ENCODE results near the gene HIVEP3. TPM values are rescaled to one million over a fixed set of nuclear protein-coding genes. Genes with fewer than 3 reads are reported as not detected.
A peak's percentile ranks its signal among the peaks of the same experiment; 100 is the strongest.

HIVEP3 gene
- polyA plus RNA-seq, 3 donors = 3.3 to 4.0 (median 3.7) TPM

DNA sequence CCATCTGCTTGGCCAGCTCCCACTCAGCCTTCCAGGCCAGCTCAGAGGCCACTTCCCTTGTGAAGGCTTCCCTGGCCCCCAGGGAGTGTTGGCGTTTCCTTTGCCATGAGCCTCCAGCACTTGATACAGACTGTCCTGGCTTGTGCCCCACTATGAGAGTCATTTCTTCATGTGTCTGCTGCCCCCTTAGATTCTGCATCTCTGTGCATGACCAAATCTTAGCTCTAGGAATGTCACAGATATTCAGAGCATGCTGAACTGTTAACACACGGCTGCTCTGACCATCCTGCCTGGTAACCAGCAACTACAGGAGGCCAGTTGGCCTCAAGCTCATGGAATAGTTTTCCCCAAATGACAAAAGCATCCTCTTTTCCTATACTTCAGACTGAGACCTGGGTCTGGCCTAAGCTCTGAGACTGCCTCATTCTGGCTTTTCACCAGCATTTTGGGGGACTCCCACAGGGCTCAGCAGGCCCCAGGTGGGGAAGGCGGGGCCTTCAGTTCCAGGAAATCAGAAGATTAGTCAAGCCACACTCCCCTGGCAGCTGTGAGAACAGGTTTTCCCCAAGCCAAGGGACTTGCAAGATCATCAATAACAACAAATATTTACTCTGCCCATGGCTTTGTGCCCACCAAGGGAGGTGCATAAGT is 251.6 kb downstream of the HIVEP3 start:
- DNase-seq = no peak

DNA sequence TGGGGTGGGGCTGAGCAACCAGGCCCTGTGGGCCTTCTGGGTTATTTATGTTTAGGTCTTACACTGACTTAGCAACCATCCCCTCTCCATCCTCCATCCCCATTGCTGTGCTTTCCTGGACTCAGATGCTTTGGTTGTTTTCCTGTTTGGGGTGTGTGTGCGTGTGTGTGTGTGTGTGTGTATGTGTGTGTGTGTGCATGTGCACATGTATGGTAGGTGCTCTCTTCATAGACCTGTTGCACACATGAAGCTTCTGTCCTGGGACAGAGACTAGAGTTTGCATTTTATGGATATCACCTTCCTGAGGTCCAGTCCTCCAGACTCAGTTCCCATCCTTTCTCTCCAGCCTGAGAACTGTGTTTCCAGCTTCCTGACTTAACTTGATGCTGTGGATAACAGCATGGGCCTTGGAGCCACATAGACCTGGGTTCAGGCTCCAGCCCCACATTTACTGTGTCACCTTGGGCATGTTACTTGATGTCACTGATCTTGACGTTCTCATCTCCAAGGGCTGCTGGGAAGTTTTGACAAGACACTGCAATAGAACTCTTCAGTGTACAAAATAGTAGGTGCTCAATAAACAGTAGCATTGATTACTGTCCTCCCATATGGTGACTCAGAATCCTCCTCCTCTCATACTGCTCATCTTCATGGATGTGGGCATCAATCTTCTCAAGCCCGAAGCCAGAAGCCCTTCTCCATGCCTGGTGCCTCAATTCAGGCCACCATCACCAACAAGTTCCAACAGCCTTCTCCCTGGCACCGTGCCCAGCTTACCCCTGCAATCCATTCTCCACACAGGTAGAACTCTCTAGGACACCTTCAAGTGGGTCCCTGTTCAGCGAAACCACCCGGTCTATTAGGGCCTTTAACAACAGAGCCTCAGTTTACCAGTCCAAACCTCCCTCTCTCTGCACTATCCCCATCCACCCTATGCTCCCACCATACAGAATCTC is 252.5 kb downstream of the HIVEP3 start:
- DNase-seq = no peak

DNA sequence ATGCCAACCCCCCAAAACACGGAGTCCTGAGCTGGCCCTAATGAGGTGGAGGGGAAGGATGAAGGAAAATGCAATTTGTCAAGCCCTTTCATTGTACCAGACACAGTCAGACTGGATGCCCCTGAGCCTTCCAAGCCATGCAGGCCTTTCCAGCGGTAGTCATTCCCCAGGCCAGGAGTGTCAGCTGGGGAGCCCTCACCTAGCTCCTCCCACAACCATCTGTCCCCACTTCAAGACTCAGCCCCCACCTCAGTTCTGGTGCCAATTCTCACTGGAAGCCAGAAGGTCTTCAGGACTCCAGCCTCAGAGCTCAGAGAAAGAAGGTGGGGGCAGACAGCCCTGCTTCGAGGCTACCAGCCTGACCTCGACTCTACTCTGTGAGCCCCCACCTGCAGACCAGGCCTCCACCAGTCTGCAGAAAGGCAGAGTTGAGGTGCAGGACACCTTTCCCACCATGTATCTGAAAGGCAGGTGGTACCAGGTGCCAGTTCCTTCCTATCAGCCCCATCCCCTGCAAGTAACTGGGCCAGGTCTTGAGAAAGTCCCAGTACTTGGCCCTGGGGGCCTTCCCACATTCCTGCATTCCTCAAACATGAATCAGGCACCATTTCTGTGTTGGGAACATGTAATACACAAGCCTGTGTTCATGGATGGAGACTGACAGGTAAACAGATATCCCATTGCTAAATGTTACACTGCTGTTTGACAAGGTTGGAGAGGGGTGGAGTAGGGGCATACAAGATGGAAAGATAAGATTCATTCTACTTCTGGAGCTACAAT is 253.7 kb downstream of the HIVEP3 start:
- no peak for DNase-seq

DNA sequence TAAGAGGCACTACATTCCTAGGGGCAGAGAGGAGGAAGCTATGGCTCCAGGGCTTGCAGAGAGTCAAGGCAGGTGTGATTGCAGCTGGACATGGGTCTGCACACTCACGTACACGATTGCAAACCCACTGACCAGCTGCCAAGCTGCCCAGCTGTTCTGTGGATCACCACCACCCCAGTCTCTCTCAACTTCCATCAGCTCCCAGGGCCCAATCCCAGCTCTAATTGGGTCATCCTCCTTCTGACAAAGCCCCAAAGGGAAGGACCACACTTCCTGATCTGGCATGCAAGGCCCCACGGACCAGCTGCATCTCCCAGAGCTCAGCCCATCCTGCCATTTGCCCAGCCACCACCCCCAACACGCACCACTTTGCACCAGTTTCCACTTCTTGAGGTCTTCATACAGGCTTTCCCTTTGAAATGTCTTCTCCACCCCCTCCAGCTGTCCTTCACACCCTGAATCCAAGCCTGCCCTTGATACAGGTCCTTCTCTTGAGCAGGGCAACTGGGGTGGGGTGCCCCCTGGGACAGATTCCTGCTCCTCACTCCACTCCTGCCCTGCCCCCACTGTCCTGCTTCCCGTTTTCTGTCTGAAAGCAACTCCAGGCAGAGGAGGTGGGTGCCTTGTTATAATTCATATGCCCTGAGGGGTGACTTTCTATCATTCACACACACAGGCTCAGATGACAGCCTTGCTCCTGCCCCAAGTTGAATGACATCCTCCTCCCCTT is 254.9 kb downstream of the HIVEP3 start:
- no peak for DNase-seq

DNA sequence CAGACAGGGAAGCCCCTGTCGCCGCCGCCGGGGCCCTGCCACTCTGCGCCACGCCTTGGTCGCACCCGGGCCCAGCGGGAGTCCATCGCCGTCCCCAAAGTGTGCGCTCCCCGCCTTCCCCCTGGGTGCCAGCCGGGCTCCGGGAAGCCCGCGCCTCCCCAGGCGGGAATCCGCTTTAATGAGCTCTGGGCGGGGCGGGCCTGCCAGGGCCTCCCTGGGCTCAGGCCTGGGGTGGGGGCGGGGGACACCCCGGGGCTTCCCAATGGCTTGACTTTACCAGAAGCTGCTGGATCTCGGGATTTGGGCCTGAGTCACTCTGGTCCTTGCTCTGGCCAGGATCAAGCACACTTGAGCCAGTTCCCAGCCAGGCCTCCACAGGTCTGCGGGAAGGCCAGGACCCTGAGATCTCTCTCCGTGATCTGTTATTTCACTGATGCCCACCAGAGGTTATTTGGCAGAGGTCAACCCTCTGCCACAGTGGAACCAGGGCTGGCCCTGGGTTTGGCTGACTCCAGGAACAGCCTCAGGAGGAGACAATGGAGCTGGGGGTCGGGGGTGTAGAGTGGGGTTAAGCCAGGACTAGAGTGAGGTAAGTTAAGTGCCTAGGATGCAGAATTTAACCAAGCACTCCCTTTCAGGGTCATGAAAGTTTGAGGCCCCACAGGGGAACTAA is 255.8 kb downstream of the HIVEP3 start:
- no peak for DNase-seq

DNA sequence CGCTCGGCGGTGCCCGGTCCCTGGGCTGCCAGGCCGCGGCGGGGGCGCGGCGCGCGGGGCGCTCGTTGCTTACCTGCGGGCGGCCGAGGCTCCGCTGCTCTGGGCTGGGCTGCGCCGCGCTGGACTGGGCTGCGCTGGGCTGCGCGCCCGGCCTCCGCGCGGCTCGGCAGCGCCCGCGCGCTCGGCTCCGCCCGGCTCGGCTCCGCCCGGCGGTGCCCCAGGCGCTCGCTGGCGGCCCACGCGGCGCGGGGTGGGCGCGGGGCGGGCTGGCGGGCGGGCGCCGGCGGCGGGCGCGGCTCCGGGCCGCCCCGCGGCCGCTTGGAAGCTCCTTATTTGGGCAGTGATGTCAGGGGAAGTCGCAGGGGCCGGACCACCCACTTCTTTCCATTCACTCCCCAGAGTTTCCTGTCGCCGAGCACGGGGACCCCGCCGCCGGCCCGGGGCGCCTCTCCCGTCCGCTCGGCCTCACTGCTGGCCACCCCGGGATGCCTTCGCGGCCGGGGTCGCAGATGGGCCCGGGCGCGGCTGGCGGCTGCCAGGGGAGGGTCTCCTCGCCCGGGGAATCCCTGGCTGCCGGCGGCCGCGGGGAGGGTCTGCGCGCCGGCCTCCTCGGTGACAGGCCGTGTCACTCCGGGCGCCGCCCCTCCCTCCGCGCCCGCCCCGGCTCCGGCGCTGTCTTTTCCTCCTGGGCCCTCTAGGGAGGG is 256.5 kb downstream of the HIVEP3 start:
- DNase-seq = peak; percentile 66

DNA sequence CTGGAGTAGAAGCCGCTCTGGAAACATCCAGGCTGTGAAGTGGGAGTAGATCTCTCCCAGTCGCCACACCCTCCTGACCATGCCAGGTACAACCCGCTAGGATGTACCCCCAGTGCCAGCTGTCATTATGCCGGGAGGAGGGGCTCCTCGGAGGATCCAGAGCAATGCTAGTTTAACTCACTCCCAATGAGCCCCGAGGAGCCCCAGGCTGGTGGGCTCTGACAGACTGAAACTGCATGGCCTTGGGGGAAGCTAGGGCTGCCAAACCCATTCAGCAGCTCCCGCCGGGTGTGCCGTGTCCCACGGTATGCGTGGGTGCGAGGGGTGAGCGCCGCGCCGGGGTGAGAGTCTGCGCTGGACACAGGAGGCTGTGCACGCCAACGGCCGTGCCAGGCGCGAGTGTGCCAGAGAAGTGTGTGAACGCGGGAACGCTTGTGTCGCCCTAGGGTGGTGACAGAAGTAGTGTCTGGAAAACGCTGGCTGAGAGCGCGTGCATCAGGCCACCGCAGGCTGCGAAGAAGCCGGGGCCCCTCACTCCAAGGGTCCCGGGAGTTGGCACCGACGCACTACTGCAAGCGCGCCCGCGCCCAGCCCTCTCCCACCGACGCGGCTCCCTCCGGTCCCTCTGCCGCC is 257.2 kb downstream of the HIVEP3 start:
- no peak for DNase-seq

DNA sequence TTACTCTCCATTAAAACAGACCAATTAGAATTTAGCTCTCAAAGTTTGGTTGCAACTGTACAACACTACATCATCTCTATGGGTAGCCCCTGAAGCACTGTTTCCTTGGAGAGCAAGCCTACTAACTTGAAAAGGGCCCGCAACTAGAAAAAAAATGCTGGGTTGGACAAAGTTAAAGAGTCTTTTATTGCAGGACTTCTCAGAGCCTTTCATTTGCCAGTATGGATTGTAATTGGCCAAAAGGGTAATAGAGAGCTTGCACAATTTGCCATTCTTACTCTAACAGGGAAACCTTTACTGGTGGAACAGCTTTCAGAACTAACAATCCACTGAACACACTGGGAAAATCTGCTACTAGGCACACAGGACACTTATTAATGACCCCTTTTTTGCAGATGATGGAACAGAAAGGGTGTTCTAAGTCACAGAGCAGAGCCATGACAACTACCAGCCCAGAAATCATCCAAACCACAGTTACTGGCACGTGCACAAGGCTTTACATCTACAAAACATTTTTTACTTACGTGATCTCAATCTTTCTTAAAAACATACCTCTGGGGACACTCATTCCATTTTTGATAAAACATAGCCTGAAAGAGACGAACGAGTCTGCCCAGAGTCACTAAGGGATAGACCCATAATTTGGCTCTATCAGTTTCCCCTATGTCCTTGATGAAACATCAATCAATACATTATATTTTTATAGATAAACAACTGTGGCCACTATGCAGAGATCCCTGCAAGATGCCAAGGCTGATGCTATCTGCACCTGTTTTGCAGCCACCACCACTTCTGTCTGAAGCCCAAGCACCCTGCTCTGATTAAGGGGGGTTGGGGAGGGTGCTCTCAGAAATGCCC is 257.9 kb downstream of the HIVEP3 start:
- DNase-seq = no peak

DNA sequence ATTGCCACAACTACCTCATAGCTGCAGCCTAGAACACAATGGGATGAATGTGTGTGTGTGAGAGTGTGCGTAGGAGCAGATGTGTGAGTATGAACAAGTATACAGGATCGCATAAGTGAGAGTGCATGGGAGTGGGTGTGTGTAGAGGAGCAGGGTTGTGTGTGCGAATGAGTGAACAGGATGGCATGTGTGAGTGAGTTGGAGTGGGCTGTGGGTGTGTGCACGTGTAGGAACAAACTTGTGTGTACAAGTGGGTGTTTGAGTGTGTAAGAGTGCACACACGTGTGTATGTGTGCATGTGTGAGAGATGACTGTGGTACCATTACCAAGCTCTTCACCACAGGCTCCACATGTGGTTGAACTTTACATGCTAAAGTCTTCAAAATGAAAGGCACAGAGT is 258.8 kb downstream of the HIVEP3 start:
- DNase-seq = no peak

DNA sequence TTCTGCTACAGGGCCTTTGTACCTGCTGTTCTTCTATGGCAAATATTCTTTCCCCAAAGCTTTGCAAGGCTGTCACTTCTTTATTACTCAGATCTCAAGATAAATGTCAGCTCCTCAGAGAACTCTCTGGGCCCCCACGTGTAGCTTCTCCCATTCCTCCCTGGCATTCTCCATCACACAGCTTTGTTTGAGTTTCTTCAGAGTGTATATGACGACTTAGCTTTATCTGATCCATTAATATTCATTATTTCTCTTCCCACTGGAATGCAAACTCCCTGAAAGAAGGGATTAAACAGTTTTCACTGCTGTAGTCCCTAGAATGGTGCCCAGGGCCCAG is 259.6 kb downstream of the HIVEP3 start:
- DNase-seq = no peak

DNA sequence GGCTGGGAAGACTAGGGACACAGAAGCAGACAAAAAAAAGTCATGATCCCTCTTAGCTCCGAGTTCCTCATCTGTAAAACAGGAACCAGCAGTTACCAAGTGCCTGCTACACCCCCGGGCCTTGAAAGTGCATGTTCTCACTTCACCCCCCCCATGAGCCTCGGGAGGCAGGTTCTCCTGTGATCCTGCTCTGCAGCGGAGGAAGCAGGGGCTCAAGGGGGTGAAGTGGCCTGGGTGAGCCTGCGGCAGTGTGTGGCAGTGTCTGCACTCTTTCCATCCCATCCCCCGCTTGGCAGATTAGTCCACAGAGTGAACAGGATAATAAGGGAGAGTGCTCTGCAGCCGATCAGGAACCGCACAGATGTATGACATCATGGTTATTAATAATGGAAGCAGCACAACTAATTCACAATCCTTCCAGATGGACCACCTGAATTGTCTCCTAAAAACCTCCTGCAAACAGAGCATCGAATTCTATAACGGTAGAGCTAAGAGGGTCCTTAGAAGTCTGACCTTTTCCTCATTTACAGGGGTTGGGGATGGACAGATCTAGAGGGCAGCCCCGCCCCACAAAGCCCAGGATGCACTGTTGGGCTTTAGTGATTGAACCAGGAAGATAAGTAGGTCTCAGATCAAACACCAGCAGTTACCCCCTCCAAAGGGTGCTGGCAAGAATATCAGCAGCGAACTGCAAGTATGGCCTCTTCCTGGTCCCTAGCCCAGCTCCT is 260.1 kb downstream of the HIVEP3 start:
- DNase-seq = no peak

DNA sequence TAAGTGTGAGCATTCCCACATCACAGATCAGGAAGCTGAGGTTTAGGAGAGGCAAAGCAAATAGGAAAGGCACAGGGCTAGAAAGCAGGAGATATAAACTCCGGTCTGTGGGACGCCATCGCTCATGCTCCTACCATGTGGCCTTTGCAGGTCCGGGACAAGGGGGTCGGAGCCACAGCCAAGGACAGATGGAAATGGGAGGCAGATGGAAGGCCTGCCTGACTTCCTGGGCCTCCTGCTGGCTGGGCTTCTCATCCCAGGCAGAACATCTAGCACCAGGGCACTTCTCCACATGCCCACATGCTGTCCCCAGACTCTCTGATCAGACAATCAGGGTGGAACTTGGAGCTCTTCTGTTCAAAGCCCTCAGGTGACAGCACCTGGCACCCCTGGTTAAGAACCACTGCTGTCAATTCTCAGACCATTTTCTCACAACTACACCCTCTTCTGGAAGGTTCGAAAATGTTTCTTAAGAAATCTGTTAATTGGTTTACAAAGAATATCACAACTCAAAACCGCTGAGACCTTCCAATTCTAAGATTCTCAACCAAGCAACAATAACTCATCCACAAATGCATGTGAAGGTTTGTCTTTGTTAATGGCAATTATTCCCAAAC is 260.9 kb downstream of the HIVEP3 start:
- DNase-seq = no peak

DNA sequence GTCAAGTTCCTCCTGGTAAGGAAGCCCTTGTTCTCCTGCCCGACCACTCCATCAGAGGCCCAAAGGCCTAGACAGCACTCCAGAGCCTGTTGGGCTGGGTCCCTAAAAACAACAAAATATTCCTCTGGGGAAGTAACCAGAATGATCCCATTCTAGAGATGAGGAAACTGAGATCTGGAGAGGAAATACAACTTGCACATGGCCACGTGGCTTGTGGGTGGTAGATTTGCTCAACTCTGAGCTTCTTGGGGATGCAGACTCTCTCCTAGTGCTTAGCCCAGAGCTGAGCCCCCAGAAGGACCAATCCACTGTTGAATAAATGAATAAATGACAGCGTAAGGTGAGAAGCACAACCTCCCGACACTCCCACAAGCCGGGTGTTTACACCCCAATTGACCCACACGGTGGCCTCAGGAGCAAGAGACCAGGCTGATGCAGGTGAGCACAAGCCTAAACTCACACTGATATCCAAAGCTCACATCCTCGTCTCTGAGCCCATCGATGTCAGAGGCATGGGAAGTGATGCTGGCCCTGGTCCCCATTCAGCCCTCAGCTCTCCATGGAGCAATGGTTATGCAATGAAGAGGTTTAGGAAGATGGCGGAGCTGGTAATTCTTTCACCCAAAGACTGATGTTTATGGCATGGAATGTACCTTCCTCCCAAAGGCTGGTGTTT is 261.8 kb downstream of the HIVEP3 start:
- DNase-seq = no peak

DNA sequence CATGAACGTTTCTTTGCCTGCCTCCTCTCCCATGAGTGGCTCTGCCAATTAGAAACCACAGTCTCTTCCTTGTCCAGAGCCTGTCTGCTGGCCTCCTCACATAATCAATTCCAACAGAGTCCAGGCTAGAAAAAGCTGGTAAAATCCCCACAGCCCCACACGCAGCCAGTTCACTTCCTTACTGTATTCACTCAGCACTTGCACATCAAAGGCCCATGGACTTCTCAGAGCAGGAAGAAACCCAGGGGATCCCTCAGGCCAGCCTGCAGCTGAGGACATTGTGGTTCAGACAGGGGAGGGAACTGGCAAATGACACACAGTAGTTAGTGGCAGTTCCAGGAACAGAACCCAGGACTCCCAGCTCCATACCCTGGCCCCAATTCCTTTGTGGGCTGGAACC is 262.7 kb downstream of the HIVEP3 start:
- no peak for DNase-seq

DNA sequence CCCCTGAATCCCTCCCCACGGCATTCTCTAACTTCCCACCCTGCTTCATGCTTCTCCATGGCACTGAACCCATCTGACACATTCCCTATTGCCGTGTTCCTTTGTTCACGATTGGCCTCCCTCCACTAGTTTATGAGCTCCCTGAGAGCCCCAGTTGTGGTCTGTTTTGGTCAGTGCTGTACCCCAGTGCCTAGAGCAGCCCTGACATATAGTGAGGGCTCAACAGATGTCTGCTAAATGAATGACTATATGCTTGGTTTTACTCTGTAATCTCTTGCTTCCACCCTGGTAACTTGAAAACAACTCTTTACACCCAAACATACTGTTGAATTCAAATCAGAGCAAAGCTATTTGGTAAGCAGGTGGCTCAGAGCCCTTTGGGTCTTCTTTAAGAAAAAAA is 263.1 kb downstream of the HIVEP3 start:
- DNase-seq = no peak

DNA sequence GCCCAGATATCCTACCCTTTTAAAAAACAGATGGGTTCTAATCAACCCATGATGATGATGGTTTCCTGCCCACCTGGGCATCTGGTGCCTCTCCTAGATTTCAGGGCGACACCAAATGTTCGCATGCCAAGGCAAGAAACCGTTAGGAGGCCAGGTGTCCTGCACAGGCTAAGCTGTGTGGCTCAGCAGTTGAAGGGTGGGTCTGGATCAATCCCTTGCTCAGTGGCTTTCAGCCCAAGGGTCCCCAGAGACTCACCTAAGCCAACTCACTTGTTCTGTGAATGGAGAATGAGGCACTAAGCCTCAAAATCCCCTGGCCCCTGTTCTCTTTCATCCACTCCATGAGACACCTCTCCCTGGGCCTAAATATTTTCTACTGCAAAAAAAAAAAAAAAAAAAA is 265.1 kb downstream of the HIVEP3 start:
- DNase-seq = no peak

All from renal pelvis (tissue), 4 donors.